ENCODE data around the gene OSBPL1A.

DNA sequence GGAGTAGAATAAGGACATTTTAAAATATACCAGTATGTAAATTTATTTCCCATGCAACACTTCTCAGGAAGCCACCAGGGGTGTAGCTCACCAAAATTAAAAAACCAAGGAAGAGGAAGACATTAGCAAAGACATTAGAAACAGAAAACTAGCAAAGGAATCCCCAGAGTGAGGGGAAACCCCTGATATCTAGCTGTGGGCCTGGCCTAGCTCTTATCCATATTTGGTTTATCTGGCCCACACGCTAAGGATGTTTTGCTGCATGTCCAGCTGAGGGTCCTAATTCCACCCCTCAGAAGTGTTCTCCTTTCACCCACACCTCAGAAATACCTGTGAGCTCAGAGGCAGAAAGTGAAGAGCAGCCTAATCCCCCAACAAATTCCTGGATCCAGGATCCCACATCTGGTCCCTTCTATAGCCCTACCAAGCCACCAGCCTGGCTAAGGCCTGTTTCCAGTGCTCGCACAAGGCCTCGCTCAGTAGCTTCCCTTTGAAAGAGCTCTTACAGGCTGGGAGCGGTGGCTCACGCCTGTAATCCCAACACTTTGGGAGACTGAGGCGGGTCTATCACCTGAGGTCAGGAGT is 17.4 kb downstream of the OSBPL1A start:
- TF ChIP-seq, protein P1, sequence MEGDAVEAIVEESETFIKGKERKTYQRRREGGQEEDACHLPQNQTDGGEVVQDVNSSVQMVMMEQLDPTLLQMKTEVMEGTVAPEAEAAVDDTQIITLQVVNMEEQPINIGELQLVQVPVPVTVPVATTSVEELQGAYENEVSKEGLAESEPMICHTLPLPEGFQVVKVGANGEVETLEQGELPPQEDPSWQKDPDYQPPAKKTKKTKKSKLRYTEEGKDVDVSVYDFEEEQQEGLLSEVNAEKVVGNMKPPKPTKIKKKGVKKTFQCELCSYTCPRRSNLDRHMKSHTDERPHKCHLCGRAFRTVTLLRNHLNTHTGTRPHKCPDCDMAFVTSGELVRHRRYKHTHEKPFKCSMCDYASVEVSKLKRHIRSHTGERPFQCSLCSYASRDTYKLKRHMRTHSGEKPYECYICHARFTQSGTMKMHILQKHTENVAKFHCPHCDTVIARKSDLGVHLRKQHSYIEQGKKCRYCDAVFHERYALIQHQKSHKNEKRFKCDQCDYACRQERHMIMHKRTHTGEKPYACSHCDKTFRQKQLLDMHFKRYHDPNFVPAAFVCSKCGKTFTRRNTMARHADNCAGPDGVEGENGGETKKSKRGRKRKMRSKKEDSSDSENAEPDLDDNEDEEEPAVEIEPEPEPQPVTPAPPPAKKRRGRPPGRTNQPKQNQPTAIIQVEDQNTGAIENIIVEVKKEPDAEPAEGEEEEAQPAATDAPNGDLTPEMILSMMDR (IDR thresholded peaks at IDR 0.05; ENCODE audit: control extremely low read depth in 1 of 3, insufficient read depth in 1 of 3, low read depth in 1 of 3, low read length in 3 of 3), result no peak
- TF ChIP-seq POLR2A (IDR thresholded peaks at IDR 0.05; ENCODE audit: control extremely low read depth in 1 of 2, low read depth in 2 of 2, low read length in 2 of 2), result 0 out of 3 replicates have a peak, but pooled peaks of 1 of the 2 experiments have one; percentile 30
- TF ChIP-seq, protein P2, sequence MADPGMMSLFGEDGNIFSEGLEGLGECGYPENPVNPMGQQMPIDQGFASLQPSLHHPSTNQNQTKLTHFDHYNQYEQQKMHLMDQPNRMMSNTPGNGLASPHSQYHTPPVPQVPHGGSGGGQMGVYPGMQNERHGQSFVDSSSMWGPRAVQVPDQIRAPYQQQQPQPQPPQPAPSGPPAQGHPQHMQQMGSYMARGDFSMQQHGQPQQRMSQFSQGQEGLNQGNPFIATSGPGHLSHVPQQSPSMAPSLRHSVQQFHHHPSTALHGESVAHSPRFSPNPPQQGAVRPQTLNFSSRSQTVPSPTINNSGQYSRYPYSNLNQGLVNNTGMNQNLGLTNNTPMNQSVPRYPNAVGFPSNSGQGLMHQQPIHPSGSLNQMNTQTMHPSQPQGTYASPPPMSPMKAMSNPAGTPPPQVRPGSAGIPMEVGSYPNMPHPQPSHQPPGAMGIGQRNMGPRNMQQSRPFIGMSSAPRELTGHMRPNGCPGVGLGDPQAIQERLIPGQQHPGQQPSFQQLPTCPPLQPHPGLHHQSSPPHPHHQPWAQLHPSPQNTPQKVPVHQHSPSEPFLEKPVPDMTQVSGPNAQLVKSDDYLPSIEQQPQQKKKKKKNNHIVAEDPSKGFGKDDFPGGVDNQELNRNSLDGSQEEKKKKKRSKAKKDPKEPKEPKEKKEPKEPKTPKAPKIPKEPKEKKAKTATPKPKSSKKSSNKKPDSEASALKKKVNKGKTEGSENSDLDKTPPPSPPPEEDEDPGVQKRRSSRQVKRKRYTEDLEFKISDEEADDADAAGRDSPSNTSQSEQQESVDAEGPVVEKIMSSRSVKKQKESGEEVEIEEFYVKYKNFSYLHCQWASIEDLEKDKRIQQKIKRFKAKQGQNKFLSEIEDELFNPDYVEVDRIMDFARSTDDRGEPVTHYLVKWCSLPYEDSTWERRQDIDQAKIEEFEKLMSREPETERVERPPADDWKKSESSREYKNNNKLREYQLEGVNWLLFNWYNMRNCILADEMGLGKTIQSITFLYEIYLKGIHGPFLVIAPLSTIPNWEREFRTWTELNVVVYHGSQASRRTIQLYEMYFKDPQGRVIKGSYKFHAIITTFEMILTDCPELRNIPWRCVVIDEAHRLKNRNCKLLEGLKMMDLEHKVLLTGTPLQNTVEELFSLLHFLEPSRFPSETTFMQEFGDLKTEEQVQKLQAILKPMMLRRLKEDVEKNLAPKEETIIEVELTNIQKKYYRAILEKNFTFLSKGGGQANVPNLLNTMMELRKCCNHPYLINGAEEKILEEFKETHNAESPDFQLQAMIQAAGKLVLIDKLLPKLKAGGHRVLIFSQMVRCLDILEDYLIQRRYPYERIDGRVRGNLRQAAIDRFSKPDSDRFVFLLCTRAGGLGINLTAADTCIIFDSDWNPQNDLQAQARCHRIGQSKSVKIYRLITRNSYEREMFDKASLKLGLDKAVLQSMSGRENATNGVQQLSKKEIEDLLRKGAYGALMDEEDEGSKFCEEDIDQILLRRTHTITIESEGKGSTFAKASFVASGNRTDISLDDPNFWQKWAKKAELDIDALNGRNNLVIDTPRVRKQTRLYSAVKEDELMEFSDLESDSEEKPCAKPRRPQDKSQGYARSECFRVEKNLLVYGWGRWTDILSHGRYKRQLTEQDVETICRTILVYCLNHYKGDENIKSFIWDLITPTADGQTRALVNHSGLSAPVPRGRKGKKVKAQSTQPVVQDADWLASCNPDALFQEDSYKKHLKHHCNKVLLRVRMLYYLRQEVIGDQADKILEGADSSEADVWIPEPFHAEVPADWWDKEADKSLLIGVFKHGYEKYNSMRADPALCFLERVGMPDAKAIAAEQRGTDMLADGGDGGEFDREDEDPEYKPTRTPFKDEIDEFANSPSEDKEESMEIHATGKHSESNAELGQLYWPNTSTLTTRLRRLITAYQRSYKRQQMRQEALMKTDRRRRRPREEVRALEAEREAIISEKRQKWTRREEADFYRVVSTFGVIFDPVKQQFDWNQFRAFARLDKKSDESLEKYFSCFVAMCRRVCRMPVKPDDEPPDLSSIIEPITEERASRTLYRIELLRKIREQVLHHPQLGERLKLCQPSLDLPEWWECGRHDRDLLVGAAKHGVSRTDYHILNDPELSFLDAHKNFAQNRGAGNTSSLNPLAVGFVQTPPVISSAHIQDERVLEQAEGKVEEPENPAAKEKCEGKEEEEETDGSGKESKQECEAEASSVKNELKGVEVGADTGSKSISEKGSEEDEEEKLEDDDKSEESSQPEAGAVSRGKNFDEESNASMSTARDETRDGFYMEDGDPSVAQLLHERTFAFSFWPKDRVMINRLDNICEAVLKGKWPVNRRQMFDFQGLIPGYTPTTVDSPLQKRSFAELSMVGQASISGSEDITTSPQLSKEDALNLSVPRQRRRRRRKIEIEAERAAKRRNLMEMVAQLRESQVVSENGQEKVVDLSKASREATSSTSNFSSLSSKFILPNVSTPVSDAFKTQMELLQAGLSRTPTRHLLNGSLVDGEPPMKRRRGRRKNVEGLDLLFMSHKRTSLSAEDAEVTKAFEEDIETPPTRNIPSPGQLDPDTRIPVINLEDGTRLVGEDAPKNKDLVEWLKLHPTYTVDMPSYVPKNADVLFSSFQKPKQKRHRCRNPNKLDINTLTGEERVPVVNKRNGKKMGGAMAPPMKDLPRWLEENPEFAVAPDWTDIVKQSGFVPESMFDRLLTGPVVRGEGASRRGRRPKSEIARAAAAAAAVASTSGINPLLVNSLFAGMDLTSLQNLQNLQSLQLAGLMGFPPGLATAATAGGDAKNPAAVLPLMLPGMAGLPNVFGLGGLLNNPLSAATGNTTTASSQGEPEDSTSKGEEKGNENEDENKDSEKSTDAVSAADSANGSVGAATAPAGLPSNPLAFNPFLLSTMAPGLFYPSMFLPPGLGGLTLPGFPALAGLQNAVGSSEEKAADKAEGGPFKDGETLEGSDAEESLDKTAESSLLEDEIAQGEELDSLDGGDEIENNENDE (IDR thresholded peaks at IDR 0.05; ENCODE audit: insufficient replicate concordance, low read length), result no peak
- TF ChIP-seq, protein P3, sequence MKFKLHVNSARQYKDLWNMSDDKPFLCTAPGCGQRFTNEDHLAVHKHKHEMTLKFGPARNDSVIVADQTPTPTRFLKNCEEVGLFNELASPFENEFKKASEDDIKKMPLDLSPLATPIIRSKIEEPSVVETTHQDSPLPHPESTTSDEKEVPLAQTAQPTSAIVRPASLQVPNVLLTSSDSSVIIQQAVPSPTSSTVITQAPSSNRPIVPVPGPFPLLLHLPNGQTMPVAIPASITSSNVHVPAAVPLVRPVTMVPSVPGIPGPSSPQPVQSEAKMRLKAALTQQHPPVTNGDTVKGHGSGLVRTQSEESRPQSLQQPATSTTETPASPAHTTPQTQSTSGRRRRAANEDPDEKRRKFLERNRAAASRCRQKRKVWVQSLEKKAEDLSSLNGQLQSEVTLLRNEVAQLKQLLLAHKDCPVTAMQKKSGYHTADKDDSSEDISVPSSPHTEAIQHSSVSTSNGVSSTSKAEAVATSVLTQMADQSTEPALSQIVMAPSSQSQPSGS (IDR thresholded peaks at IDR 0.05; ENCODE audit: low read length), result no peak
- TF ChIP-seq, protein P4, sequence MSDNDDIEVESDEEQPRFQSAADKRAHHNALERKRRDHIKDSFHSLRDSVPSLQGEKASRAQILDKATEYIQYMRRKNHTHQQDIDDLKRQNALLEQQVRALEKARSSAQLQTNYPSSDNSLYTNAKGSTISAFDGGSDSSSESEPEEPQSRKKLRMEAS (IDR thresholded peaks at IDR 0.05), result no peak
- no peak for TF ChIP-seq KDM5A (IDR thresholded peaks at IDR 0.05; ENCODE audit: low read length)
